ENCODE measurements around the gene OR5H1. TPM values are rescaled to one million over a fixed set of nuclear protein-coding genes. Genes with fewer than 3 reads are reported as not detected.
"Not testable (repeated sequence)": the region's sequence is repeated elsewhere in the genome, so short reads cannot be mapped to it uniquely, and the experiment has no call there.

The OR5H1 gene
- not detected for total RNA-seq

DNA sequence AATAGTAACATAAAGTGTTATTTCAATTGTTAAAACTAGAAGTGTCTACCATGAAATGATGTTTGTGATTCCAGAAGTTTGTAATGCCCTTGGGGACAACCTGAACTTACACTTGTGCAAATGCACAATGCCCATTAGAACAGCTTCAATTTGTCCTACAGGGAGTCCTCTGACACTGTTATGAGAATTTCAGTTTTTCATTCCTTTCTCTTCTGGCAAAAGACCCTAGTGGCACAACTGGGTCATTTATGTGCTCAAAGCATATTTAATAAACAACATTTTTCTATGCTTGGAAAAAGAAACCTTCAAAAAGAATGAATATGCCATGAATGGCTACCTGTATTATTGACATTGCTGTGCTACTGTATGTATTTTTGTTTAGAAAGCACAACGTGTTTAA, at the start of gene OR5H1:
Gene OR5H1 (plus strand): TSS at position 301 of the 400 bp plus-strand sequence. CDS start 1,977 bp downstream, outside the sequence.
- no peak for DNase-seq (ENCODE audit: low spot score)

DNA sequence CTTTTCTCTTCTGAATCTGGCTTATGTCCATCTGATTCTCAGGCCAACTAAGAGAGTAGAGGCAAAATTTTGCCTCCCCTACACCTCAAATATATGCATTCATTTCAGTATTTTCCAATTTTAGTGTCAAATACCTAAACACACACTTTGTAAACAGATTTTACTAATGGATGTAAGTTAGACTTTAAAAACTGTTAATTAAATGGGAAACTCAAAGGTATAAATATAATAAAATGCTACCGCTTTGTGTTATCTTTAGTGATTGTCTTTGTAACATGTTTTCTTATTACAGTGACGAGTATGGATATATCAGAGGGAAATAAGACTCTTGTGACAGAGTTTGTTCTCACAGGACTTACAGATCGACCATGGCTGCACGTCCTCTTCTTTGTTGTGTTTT, 43.6 kb upstream of the OR5H1 start, which contains the start of gene OR5AC2:
Gene OR5AC2 (plus strand): TSS at position 301 of the 400 bp plus-strand sequence. CDS start 0 bp downstream, at position 301.
- DNase-seq (ENCODE audit: low spot score): no peak

DNA sequence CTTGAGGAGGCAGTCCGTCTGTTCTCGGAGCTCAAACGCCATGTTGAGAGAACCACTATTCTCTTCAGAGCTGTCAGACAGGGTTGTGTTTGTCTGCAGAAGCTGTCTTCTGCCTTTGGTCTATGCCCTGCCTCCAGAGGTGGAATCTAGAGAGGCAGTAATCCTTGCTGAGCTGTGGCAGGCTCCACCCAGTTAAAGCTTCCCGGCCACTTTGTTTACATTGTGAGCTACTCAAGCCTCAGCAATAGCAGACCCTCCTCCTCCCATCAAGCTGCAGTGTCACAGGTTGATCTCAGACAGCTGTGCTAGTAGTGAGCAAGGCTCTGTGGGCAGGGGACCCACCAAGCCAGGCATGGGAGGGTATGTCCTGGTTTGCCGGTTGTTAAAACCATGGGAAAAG, 34.6 kb upstream of the OR5H1 start:
- DNase-seq (ENCODE audit: low spot score): no peak

DNA sequence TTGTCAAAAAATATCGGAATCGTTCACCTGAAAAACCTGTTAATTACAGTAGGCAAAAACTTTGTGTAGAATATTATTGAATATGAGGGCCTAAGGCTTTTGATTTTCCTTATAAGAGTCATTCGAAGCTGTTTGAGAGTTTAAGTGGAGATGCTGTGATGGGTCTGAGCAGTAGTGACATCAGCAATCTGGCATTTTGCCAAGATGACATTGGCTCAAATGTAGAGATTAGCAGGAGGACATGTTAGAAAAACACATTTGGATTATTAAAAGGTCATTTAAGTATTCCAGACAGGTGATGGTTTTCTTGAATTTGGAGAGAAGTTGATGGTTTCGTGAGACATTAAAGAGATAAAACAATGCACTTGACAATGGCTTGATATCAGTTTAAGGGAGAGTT, 30.7 kb upstream of the OR5H1 start:
- no peak for DNase-seq (ENCODE audit: low spot score)

DNA sequence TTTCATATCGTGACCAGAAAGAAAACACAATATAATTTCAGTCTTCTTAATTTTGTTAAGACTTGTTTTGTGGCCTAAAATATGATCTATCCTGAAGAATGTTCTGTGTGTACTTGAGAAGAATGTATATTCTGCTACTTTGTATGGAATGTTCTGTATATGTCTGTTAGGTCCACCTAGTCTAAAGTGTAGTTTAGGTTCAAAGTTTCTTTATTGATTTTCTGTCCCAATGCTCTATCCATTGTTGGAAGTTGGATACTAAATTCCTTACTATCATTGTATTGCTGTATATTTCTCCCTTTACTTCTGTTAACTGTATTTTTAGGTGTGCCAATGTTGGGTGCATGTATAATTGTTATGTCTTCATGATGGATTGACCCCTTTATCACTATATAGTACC, 22.4 kb upstream of the OR5H1 start:
- DNase-seq (ENCODE audit: low spot score): no peak

DNA sequence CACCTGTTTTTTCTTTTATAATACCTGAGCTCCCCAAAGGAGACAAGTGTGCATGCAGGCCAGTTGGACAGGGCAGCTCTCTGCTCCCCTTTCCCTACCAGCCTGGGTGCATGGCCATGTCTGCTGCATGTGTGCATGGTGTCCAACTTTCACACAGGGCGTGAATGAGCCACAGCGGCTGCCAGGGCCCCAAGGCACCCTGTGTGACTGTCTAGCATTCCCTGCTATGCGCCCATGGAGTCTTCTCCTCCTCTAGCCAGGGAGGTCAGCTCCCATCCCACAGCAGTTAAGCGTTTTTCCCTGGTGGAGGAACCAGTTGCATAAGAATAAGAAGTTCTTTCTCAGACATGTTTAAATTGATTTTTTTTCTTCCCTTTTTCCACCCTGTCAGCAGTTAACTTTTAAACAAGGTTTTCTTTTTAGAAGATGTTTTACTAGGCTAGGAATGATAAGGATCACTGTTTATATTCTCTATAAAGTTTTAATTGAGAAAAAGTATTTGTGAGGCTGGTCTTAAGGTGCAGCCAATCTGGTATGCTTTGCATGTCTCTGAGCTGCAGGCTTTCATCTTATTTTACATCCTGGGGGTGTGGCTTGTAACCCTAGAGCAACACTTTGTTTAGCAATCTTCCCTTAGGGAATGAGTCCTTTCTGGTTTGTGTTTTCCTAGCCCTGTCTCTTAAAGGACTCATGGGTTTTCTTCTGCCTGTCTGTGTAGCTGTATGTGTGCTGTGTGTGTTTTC, 20.5 kb upstream of the OR5H1 start:
- no peak for DNase-seq (ENCODE audit: low spot score)

DNA sequence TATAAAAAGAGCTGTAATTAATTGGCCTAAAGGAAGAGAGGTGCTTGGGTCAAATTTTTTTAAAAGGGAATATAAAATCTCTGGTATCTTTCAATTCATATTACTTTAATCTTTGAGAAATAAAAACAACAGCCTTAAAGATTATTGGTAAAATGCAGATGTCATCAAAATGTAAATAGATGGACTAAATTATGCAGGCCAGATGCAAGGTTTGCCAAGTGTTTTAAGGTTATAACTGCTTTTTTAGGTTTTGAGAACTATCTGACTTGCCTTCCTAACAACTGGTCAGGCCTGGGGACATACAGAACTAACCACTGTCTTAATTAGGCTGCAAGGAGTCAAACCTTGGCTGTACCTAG, 20.0 kb upstream of the OR5H1 start:
- DNase-seq (ENCODE audit: low spot score): no peak

DNA sequence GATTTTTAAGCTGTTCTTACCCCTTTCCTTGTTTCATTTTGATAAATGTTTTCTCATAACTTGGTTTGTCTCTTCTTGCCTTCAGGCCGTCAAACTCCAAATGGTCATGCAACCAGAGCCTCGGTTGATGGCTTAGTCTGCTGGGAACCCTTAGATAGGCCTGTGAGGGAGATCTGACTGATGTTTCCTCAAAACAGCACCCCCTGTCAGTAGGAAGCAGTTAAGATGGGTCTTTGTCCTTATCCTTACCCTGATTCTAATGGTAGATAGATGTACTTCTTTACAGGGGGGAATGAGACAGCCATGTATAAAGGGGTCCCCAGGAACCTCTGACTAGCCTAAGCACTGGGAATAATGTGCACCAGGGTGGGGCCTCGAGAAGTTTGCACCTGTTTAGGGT, 16.3 kb upstream of the OR5H1 start:
- no peak for DNase-seq (ENCODE audit: low spot score)

DNA sequence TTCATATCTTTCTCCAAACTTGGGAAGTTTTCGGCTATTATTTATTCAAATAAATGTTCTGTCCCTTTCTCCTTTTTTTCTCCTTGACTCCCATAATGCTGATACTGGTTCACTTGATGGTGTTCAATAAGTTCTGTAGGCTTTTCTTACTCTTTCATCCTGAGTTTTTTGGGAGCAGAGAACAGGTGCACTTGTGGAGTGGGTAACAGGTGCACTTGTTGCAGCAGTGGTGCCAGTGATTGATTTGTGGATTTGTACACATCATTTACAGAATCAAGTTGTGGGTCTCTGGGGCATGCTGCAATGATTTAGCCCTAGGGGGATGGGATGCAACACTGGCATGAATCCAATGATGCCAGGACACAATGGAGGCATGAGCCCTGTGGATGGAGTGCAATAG, 14.8 kb upstream of the OR5H1 start:
- DNase-seq (ENCODE audit: low spot score): no peak

DNA sequence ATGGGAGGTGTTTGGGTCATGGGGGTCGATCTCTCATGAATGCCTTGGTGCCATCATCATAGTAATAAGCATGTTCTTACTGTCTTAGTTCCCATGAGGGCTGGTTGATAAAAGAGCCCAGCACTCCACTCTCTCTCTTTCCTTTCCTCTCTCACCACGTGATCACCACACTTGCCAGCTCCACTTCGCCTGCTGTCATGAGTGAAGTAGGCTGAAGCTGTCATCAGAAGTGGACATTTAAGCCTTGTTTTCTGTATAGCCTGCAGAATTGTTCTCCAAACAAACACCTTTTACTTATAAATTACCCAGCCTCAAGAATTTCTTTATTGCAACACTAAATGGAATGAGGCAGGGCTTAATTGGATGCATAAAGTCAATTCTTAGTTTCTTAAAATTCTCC, 6.1 kb downstream of the OR5H1 start:
- no peak for DNase-seq (ENCODE audit: low spot score)

DNA sequence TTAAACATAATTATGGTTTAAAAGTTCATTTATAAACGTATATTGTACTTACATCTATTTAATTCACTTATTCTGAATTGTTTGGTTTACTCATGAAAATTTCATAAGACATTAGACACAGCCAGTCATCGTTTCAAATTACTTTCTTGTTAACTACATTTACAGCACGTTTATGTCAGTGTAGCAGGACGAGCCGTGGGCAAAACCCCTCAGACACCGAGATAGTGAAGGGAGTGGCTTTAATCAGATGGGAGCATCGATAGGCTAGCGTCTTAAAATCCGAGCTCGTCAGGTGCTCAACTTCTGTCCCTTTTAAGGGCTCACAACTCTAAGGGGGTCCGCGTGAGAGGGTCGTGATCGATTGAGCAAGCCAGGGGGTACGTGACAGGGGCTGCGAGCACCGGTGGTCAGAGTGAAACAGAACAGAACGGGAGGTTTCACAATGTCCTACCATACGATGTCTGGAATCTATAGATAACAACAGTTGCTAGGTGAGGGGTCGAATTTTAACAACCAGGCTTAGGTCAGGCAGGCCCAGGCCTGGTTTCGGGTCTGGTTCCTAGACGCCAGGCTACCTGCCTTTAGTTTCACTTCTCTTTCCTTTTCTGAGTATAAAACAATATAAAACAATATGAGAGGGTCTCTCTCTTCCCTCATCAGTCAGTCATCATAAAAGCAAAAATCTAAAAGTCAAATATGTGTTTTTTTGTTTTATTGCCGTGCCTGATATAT, 7.5 kb downstream of the OR5H1 start:
- DNase-seq (ENCODE audit: low spot score): not testable (repeated sequence)

DNA sequence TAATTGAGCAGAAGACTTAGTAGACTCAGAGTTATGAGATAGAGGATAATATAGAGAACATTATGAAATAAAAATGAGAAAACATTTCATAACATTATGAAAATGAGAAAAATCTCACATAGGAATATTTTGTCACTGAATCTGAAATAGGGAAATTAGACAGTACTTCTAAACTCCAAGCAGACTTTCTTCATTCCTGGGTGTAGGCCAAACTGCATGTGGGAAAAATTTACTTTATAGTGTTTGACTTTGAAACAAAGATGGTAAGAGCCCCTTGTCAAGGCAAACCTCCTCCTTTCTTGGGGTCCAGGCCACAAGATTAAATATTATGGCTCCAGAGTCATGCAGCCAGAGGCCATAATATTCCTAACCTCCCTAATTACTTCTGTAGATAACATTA, 10.0 kb downstream of the OR5H1 start:
- DNase-seq (ENCODE audit: low spot score): no peak

DNA sequence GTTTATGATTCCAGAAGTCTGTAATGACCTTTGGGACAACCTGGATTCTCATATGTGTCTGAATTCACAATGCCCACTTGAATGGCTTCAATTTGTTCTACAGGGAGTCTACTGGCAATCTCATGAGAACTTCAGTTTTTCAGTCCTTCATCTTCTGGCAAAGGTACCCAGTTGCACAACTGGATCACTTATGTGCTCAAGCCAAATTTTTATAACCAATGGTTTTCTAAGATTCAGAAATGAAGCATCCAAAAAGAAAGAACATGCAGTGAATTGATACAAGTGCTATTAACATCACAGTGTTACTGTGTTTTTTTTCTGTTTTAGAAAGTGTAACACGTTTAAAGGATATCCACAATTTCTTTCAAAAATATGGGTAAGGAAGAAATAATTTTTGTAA, 16.7 kb downstream of the OR5H1 start, which contains the start of gene OR5H14:
Gene OR5H14 (plus strand): TSS at position 301 of the 400 bp plus-strand sequence. CDS start 1,907 bp downstream, outside the sequence.
- DNase-seq (ENCODE audit: low spot score): no peak

DNA sequence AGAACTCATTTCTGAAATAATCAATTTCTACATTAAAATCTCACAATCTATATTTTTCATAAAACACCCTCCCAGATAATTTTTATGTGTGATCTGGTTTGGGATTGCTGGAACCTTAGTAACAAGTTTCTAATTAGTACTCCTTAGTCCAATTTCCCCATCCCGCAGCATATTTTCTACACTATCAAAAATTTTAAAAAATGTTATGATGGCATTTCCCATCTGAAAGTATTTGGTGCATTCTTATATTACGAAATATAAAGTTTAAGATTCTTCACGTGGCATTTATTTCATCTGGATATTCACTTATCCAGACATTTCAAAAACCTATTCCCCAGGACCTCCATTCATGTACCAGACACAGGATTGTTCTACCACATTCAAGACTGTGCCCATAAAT, 18.2 kb downstream of the OR5H1 start:
- no peak for DNase-seq (ENCODE audit: low spot score)

DNA sequence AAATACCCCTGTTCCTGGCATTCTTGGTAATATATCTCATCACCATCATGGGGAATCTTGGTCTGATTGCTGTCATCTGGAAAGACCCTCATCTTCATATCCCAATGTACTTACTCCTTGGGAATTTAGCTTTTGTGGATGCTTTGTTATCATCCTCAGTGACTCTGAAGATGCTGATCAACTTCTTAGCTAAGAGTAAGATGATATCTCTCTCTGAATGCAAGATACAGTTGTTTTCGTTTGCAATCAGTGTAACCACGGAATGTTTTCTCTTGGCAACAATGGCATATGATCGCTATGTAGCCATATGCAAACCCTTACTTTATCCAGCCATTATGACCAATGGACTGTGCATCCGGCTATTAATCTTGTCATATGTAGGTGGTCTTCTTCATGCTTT, 18.9 kb downstream of the OR5H1 start:
- not testable (repeated sequence) for DNase-seq (ENCODE audit: low spot score)

DNA sequence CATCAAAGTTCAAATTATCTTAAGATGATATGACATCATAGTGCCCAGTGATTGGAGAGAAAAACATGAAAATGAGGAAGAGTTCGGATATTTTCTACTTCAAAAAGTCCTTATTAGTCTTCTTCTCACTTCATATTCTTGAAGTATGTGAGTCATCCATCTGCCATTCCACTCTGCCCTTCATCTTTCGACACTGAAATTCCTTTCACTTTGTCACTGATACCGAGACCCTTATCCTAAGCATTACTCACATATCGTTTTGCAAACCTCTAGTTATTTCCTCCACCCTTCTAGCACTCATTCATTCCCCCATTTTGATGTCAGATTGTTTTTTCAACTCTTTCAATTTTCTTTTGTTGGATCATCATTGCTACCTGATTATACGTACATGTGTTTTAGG, 20.7 kb downstream of the OR5H1 start:
- no peak for DNase-seq (ENCODE audit: low spot score)

DNA sequence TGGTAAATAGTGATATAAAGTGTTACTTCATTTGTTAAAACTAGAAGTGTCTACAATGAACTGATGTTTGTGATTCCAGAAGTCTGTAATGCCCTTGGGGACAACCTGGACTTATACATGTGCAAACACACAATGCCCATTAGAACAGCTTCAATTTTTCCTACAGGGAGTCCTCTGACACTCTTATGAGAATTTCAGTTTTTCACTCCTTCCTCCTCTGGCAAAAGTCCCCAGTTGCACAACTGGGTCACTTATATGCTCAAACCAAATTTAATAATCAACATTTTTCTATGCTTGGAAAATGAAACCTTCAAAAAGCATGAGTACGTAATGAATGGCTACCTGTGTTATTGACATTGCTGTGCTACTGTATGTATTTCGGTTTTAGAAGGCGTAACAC, 35.9 kb downstream of the OR5H1 start, which contains the start of gene OR5H15:
Gene OR5H15 (plus strand): TSS at position 301 of the 400 bp plus-strand sequence. CDS start 2,004 bp downstream, outside the sequence.
- DNase-seq (ENCODE audit: low spot score): no peak

DNA sequence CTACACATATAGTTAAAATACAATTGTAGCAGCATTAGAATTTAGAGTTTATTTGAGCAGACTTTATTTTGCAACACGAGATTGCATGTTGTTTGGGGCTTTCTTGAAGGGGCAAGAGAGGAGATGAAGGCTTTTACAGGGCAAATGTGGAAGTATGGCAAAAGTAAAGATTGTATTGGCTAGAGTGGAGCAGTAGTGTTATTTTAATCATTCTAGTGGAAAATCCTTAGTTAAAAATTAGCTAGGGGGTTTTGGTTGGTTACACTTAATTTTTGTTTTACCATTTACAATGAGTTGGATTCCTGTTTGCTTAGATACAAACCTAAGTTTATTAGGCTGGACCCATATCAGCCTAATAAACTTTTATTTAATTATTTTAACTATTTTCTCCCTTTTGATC, 40.5 kb downstream of the OR5H1 start:
- no peak for DNase-seq (ENCODE audit: low spot score)

DNA sequence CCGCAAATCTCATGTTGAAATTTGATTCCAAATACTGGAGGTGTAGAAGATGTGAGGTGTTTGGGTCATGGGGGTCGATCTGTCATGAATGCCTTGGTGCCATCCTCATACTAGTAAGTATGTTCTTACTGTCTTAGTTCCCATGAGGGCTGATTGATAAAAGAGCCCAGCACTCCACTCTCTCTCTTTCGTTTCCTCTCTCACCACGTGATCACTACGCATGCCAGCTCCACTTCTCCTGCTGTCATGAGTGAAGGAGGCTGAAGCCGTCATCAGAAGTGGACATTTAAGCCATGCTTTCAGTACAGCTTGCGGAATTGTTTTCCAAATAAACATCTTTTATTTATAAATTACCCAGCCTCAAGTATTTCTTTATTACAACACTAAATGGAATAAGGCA, 42.1 kb downstream of the OR5H1 start:
- DNase-seq (ENCODE audit: low spot score): no peak

DNA sequence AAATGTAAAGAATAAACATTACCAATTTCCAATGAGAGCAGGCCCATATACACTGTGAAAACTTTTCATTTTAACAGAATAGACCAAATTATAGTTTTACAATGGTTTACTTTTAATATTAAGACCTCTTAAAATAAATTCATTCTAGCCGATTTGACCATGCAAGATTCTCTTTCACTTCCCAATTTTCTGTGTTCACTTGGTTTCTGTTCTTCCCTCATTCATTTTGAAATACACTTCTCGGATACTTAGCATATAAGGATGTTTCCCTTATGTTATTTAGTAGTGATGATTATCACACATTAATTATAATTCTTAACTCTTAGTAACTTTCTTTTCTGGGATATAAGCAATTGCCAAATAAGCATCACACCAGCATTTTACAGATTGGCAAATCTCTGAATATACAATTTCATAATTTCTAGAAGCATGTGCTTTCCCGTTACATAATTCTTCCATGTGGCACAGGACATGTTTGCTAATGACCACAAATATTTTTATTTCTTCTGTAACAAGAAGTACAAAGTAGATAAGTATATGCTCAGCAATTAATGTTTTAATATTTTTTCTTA, 49.9 kb downstream of the OR5H1 start:
- DNase-seq (ENCODE audit: low spot score): no peak

DNA sequence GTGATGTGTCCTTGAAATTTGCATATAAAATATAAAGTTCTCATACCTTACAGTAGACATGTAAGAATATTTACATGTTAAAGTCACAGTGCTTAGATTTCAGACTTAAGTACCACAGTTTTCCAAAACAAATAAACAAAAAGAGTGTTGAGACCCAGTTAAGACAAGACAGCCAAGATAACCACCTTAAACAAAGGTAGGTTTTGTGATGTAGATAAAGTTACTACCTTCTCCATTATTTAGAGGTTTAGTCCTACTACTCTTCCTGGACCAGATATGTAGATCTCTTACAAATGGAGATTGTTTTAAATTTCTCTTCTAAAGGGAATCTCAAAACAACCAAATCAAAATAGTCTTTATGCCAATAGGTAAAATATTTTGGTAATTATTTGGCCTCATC, 51.7 kb downstream of the OR5H1 start:
- DNase-seq (ENCODE audit: low spot score): no peak

DNA sequence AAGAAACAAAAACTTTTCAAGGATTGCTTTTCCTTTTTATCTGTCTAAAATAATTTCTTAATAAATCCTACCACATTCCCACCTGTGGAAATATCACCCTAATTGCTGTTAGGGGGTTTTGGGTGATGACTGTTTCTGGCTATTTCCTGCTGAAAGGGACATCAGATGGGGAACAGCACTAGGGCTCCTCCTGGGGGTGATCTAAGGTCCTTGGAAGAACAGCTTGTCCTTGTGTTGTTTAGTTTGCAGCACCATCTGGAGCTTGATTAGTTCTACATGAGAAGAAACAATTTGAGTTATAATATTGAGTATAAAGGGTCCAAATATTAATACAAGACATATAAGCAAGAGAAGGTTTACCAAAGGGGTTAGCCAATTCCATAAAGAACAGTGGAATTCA, 54.7 kb downstream of the OR5H1 start:
- no peak for DNase-seq (ENCODE audit: low spot score)

All from mucosa of gallbladder (tissue), 1 donor.